Rectal smooth muscle tissue (tissue), 1 donor: ENCODE measurements around the gene TMEM220.

ENCODE experiments used
- H3K27ac ChIP-seq: one replicate; pipeline ENCODE4 v1.7.0; 2013; ENCODE audit warnings: low read depth, low read length, inconsistent platforms
- H3K27me3 ChIP-seq: one replicate; pipeline ENCODE4 v1.7.0; 2013; ENCODE audit warnings: low read length; ENCODE audit not compliant: control insufficient read depth, insufficient read depth
- H3K36me3 ChIP-seq: one replicate; pipeline ENCODE4 v1.7.0; 2013; ENCODE audit warnings: low read length; ENCODE audit not compliant: control insufficient read depth, insufficient read depth
- H3K4me1 ChIP-seq: one replicate; pipeline ENCODE4 v1.7.0; 2013; ENCODE audit warnings: low read length; ENCODE audit not compliant: control insufficient read depth, insufficient read depth
- H3K4me3 ChIP-seq: one replicate; pipeline ENCODE4 v1.7.0; 2013; ENCODE audit warnings: low read length
- H3K9ac ChIP-seq: one replicate; pipeline ENCODE4 v1.7.0; 2013; ENCODE audit warnings: low read length

TMEM220 gene

GRCh38 chr17:10751563-10751962 lies 21.7 kb upstream of the TMEM220 start:
- Histone ChIP-seq H3K27me3 (no peaks in the 10 kb centered on the region), H3K9ac (no peak overlapping the region), H3K4me1 (no peaks in the 10 kb centered on the region), H3K4me3 (no peak overlapping the region), H3K27ac (no peak overlapping the region), H3K36me3 (no peaks in the 10 kb centered on the region)

GRCh38 chr17:10750210-10750609 lies 20.4 kb upstream of the TMEM220 start:
- no peaks in the 10 kb centered on the region for H3K4me1 ChIP-seq
- no peaks in the 10 kb centered on the region for H3K36me3 ChIP-seq
- no peak overlapping the region for H3K27ac ChIP-seq

GRCh38 chr17:10748531-10749181 lies 18.8 kb upstream of the TMEM220 start:
- Histone ChIP-seq H3K27me3 (no peaks in the 10 kb centered on the region), H3K4me3 (no peak overlapping the region), H3K4me1 (no peaks in the 10 kb centered on the region), H3K27ac (no peak overlapping the region), H3K36me3 (no peaks in the 10 kb centered on the region), H3K9ac (no peak overlapping the region)

More at GRCh38 chr17:10750210-10750609, 20.4 kb upstream of the TMEM220 start:
- Histone ChIP-seq H3K4me3 (no peak overlapping the region), H3K9ac (no peak overlapping the region), H3K27me3 (no peaks in the 10 kb centered on the region)

DNA sequence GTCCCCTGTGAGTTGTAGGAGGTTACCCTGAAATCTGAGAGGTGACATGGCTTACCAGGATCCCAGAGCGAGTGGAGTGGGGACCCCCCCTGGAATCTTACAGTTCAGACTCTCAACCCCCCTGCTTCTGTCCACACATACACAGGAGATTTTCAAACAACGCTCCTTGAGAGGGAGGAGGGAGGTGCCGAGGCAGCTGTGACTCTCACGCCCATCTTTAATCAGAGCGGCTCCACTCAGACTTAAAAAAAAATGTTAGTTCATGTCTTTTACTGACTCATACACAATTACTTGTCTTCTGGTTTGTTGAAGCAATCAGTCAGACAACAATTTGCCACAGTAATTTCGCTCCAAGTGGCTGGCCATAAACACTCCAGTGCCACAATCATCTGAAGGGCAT lies 15.4 kb upstream of the TMEM220 start:
- no peak overlapping the region for H3K4me3 ChIP-seq
- no peaks in the 10 kb centered on the region for H3K27me3 ChIP-seq
- H3K27ac ChIP-seq: no peak overlapping the region
- H3K4me1 ChIP-seq: no peaks in the 10 kb centered on the region
- H3K9ac ChIP-seq: no peak overlapping the region
- no peaks in the 10 kb centered on the region for H3K36me3 ChIP-seq

GRCh38 chr17:10744501-10745000 lies 14.7 kb upstream of the TMEM220 start:
- H3K9ac ChIP-seq: no peak overlapping the region
- H3K4me1 ChIP-seq: no peaks in the 10 kb centered on the region
- no peaks in the 10 kb centered on the region for H3K27me3 ChIP-seq
- H3K36me3 ChIP-seq: no peaks in the 10 kb centered on the region
- no peak overlapping the region for H3K27ac ChIP-seq
- H3K4me3 ChIP-seq: no peak overlapping the region

GRCh38 chr17:10743316-10744009 lies 13.6 kb upstream of the TMEM220 start:
- H3K4me1 ChIP-seq: no peaks in the 10 kb centered on the region
- no peaks in the 10 kb centered on the region for H3K27me3 ChIP-seq
- no peaks in the 10 kb centered on the region for H3K36me3 ChIP-seq
- H3K9ac ChIP-seq: no peak overlapping the region
- H3K27ac ChIP-seq: no peak overlapping the region
- H3K4me3 ChIP-seq: no peak overlapping the region

- H3K27me3 ChIP-seq: no peaks in the 10 kb centered on the region
- H3K9ac ChIP-seq: no peak overlapping the region
- H3K36me3 ChIP-seq: no peaks in the 10 kb centered on the region
- no peaks in the 10 kb centered on the region for H3K4me1 ChIP-seq
- no peak overlapping the region for H3K4me3 ChIP-seq
- H3K27ac ChIP-seq: no peak overlapping the region
These were observed 12.6 kb upstream of the TMEM220 start for GRCh38 chr17:10742431-10742830.

DNA sequence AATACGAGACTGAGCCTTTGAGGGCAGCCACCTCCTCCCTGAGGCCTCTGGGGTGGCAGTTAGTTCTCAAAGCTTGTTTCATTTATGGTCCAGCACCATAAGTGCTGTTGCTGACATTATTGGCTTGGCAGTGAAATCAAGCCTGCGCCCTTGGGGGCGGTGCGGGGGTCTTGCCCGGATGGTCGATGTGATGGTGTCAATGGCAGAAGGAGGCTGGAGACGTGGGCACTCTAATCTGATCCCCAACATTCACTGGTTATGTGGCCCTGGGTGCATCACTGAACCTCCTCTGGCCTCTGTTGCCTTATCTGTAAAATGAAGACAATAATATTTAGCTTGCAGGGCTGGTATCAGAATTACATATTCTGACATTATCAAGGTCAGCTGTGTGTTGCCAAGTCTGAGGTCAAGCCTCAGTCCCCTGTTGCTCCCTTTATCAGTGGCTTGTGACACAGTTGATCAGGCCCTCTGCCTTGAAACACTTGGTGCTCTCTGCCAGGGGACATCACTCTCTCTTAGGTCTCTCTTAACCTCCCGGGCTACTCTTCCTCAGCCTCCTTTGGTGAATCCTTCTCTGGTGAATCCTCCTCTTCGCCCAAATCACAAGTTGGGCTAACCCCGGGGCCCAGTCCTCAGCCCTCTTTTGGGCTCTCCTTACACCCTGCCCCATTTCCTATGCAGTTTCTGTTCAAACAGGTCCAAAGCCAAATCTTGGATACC lies 11.8 kb upstream of the TMEM220 start:
- Histone ChIP-seq H3K4me3 (no peak overlapping the region), H3K36me3 (no peaks in the 10 kb centered on the region), H3K9ac (no peak overlapping the region), H3K27me3 (no peaks in the 10 kb centered on the region), H3K27ac (no peak overlapping the region), H3K4me1 (no peaks in the 10 kb centered on the region)

GRCh38 chr17:10739386-10739785 lies 9.6 kb upstream of the TMEM220 start:
- no peaks in the 10 kb centered on the region for H3K36me3 ChIP-seq
- no peak overlapping the region for H3K9ac ChIP-seq
- no peaks in the 10 kb centered on the region for H3K4me1 ChIP-seq
- no peak overlapping the region for H3K4me3 ChIP-seq
- no peaks in the 10 kb centered on the region for H3K27me3 ChIP-seq
- no peak overlapping the region for H3K27ac ChIP-seq

DNA sequence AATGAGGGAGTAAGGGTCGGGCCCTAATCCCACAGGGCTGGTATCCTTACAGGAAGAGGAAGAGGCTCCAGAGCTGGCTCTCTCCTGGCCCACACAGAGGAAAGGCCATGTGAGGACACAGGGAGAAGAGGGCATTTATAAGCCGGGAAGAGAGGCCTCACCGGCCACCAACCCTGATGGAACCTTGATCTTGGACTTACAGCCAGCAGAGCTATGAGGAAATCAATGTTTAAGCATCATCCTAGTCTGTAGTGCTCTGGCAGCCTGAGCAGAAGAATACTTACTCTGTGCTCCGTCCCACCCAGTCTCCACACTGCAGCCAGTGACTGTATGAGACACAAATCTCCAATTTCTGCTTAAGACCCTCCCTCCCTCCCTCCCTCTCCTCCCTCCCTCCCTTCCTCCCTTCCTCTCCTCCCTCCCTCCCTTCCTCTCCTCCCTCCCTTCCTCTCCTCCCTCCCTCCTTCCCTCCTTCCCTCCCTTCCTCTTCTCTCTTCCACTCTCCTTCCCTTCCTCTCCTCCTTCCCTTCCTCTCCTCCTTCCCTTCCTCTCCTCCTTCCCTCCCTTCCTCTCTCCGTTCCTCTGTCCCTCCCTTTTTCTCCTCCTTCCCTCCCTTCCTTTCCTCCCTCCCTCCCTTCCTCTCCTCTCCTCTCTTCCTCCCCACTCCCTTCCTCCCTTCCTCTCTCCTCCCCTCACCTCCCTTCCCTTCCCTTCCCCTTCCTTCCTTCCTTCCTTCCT lies 8.9 kb upstream of the TMEM220 start:
- H3K9ac ChIP-seq: no peak overlapping the region
- H3K4me3 ChIP-seq: no peak overlapping the region
- H3K4me1 ChIP-seq: no peaks in the 10 kb centered on the region
- no peaks in the 10 kb centered on the region for H3K36me3 ChIP-seq
- H3K27ac ChIP-seq: no peak overlapping the region
- no peaks in the 10 kb centered on the region for H3K27me3 ChIP-seq

DNA sequence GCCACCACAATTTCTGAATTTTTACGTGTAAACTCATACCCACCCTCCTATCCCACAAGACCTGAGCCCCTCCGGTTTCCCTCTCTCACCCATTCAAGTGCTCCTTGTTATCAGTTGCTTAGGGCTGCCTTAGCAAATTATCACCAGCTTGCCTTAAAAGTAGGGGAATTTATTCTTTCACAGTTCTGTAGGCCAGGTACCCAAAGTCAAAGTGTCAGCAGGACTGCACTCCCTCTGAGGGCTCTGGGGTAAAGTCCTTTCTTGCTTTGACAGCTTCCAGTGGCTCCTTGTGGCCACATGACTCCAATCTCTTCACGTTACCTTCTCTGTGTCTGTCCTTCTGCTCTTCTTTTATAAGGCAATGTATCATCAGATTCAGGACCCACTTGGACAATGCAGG lies 7.9 kb upstream of the TMEM220 start:
- no peaks in the 10 kb centered on the region for H3K4me1 ChIP-seq
- H3K27me3 ChIP-seq: no peaks in the 10 kb centered on the region
- H3K27ac ChIP-seq: no peak overlapping the region
- H3K36me3 ChIP-seq: no peaks in the 10 kb centered on the region
- no peak overlapping the region for H3K4me3 ChIP-seq
- H3K9ac ChIP-seq: no peak overlapping the region

DNA sequence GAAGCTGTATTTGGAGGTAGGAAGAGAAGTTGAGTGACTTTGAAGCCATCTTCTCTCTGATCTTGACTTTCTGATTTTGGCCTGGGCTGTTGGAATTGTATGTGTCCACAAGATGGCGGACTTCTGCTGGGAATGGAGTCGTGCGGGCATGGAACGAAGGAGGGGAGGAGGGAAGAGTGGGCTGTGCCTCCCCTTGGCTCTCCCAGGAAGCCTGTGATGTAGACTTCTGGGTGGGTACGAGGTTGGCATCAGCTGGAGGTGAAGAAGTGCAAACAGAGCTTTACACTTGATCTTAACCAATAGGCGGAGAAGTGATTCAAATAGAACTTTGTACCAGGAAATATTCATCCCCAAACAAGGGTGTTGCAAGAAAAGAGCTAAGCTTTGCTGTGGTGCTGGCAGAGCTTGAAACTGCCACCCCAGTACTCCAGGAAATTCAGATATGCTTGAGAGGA lies 7.4 kb upstream of the TMEM220 start:
- no peak overlapping the region for H3K27ac ChIP-seq
- no peak overlapping the region for H3K9ac ChIP-seq
- no peaks in the 10 kb centered on the region for H3K36me3 ChIP-seq
- no peaks in the 10 kb centered on the region for H3K27me3 ChIP-seq
- no peaks in the 10 kb centered on the region for H3K4me1 ChIP-seq
- no peak overlapping the region for H3K4me3 ChIP-seq
